Hippocampal formation (tissue), 2 donors: Measurements from ENCODE around the gene CPNE5.
A peak's percentile ranks its signal among the peaks of the same experiment; 100 is the strongest.

Source experiments
- DNase-seq, 2 donors: peaks; one replicate each; lab custom pipeline; 2025; lab: John Stamatoyannopoulos, UW

CPNE5 gene

DNA sequence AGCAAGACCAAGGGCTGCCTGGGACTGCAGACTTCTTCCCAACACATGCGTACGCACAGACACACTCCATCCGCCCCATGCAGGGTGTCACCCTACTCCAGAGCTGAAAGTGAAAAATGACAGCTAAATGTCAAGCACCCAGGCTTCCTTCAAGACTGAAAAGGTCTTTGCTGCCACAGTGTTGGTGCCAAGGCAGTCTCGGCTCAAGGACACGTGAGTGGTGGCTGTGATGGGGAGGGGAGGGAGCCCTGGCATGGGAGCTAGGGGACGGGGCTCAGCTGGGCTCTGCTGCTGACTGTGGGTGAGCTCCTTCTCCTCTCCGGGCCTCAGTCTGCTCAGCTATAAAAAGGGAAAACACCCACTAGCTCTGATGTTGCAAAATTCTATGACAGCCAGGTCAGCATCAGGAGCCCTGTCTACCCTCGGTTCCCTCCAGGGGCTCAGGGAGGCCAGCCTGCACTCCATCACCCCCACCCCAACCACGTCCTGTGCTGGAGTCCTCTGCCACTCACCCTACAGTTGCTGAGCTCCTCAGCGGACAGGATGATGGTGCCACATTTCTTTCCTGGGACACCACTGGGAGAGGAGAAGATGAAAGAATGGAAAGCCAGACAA is 47.6 kb downstream of the CPNE5 start:
- DNase-seq, result no peak

DNA sequence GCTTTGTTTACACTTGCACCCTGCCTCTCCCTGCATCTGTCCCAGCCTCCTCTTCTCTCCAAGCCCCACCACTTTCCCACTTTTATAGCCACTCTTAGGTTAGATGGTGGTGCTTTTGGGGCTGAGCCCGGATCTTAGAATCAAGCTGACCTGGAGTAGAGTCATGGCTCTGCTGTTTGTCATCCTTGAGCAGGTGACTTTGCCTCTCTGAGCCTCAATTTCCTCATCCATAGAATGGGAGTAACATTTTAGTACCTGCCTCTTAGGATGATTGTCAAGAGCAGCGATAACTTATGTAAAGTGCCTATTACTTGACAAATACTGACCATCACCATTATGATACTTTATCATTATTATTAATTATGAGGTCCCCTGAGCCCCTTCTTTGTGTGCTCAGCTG is 48.2 kb downstream of the CPNE5 start:
- DNase-seq, result no peak

DNA sequence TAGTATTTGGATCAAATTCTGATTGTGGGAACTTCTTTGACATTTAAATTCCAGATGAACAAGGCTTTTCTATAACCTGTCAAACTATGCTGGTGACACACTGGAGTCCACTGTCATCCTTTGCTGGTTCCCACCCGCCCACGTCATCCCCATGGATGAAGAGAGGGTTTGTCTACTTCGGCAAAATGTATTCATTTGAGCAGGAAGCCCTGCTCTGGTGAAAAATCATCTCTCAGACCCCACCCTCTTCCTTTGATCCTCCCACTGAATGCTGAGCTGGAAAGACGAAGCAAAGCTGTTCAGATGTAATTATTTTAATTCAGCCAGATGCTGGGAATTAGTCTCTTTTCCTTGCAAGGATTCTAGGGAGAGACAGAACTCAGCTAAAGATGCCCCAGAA is 50.5 kb downstream of the CPNE5 start:
- no peak for DNase-seq

DNA sequence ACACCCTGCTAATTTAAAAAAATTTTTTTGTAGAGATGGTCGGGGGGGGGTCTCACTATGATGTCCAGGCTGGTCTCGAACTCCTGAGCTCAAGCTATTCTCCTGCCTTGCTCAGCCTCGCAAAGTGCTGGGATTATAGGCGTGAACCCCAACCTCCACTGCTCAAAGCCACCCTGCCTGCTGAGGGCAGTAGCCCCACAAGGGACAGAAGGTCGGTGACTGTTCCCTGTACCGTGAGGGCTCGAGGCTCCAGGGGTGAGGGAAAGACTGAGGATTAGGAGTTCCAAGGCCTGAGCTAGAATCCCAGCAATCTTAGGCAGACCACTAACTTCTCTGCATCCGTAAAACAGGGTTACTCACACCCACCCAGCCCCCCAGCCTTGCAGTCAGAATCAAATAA is 51.1 kb downstream of the CPNE5 start:
- no peak for DNase-seq

DNA sequence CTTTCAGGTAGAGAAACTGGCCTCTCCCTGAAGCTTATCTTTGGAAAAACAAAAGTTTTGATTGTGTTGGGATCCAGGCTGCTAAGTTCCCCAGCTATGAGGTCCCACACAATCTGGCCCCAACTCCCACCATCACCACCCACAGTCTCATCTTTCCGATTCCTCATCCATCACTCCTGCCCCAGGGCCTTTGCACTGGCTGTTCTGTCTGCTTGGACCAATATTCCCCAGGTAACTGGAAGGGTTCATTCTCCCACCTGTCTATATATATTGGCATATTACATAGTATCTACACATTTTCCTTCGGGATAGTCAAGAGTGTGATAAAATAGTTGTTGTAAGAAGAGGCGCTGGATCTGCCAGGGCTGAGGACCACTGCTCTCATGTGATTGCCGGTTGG is 52.0 kb downstream of the CPNE5 start:
- DNase-seq, result no peak

DNA sequence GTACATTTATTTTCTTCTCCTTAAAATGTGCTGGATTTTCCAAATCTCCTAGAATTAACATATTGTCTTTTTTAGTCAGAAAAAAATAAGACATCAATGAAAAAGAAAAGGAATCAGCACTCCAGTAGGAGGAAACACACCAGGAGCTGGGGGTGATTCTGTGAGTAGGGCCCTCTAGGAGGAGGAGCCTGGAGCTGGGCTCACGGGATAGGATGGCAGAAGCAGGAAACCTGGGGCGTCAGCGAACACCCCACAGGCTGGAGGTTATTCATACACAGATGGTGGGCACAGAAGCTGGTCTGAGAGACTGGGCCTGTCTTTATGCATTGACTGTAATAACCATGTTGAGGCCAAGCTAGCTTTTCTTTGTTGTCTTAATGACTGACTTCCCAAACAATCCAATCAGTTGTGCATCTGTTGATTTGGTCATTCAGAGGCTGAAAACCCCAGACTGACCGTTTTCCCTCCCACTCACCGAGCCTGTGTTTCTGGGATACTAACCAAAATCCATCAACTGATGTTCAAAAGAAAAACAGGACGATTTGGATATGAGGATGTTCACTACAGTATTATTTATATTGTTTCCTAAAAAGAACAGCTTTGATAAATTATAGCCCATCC is 53.1 kb downstream of the CPNE5 start:
- DNase-seq, result no peak

DNA sequence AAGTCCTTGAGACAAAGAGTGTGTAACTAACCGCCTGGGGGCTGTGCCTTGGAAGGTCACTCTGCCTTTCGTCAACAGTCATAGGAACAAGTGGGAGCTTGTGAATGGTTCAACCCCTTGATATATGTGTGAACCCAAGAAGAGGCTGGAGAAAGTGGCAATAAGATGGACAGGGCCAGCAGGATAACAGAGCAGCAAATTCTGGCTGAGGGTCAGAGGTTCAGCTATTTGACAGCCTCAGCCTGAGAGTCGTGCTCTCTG is 54.9 kb downstream of the CPNE5 start:
- no peak for DNase-seq

DNA sequence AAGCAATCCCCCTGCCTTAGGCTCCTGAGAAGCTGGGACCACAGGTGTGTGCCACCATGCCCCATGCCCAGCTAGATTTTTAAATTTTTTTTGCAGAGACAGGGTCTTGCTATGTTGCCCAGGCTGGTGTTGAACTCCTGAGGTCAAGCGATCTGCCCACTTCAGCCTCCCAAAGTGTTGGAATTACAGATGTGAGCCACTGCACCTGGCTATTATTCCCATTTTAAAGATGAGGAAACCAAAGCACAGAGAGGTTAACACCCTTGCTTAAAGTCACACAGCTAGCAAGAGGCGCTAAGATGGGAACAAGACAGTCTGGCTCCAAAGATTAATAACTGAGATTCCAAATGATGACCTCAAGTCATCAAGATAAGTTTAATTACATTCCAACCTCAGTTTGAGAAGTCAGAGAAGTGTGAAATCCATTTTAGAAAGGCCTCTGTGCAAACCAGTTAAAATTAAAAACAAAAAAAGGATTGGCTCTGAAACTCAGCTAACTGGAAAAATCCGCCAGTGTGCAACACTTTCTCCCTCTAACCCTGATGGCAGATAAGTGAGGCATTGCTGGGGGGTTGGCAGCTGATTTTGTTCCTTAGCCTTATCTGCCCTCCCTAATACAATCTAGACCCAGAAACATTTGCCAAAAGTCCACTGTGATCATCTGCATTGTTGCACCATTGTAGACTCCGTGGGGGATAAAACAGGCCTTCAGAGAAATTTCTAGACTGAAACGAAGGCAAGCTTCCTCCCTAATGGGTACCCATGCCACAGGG is 55.5 kb downstream of the CPNE5 start:
- no peak for DNase-seq

DNA sequence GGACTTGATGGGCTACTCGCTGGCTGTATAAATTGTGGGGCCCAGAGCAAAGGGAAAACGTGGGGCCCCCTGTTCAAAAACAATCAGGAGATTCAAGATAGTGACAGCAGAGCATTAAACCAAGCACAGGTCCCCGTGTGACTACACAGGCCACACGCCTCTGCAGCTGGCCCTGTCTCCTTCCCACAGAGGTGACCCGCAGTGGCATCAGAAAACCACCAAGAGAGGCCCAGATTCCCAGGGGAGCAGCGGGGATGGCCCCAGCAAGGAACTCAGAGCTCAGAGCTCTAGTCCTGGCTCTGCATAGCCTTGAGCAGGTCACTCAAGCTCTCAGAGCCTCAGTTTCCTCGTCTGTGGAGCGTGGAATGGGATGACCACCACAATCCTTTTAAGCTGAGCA is 57.6 kb downstream of the CPNE5 start:
- DNase-seq, result no peak

DNA sequence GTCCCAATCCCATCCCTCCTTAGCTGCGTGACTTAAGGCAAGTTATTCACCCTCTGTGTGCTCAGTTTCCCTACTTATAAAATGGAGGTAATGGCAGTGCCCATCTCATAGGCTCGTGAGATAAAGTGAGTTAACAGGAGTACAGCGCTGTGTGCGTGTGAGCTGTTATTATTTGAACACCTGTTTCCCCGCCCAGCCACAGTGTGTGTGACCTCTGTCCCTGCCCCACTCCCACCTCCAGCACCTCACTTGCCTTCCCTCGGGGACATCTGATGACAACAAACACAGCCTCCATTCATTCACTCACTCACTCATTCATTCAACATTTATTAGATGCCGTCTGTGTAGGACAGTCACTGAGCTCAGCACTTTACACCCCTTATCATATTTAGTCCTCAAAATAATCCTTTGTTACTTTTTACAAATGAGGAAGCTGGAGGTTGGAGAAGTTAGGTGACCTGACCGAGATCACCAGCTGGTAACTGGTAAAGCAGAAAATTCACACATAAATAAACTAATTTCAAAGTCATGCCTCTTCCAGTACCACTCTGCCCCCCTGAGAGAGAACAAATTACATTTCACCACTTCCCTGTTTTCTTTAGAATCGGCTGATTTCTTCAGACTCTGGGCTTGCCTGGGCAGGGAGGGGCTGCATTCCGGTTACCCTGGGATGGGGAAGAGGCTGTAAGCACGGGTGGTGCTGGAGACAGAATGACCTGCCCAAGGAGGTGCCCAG is 58.6 kb downstream of the CPNE5 start:
- DNase-seq, result no peak

DNA sequence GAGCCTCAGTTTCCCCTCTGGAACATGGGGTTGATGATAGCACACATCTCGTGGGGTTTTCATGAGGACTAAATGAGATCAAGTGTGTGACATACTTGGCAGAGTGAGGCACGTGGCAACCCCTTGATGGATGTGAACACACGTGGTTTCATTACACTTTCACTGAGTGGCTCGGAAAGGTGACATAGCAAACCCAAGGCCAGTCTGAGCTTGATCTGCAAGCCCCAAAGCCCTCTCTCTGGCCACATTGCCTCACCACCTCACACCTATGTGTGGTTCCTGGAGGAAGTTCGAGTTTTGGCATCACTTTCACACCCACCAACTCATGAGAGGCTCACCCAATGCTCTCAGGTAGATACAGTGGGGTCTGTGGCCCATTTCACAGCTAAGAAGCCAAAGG is 60.0 kb downstream of the CPNE5 start:
- no peak for DNase-seq

DNA sequence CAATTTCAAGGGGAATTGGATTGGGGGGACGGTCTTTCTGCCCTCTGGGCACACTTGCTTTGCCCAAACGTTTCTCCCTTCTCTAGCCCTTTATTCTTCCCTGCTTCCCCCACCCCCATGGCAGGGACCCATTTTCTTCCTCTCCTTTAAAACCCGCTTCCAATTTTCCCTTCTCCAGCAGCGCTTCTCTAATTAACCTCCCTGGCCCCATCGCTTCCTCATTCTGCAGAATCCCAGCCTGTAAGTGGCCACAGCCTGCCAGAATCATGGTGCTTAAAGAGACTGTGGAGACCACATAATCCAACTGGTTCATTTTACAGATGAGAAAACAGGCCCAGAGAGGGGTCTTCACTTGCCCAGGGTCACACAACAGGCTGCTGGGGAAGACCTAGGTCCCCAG is 61.4 kb downstream of the CPNE5 start:
- no peak for DNase-seq

DNA sequence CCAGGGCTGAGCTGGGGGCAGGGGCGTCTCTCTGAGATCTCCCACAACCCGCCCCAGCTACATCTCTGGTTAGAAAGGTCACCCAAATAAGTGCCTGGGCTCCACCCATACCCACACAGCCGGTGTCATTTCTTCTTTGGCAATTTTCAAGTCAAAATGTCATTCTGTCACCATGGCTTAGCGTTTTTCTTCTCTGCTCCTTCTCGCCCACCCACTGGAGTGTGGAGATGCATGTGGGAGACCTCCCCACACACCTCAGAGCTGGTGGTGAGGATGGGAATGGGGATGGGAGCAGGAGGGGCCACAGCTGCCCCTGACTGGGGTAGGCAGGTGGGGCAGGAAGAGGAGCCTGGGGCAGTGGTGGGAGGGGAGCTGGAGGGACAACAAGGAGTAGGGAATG is 63.1 kb downstream of the CPNE5 start:
- DNase-seq, result no peak

DNA sequence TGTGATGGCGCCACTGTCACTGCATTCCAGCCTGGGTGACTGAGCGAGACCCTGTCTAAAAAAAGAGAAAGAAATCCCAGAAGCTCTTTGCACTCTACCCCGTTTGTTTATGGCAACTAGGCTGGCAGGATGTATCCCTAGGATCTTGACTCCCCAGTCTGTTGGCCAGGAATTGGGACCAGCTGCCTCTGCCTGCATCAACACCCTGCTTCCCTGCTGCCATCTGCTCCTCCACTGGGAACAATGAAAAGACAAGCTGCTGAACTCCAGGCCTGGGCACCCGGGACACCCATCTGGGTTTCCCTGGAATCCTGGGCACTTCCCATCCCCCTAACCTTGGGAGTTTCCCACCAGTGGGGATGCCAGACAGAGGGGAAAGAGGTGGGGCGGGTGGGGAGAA is 64.9 kb downstream of the CPNE5 start:
- no peak for DNase-seq

DNA sequence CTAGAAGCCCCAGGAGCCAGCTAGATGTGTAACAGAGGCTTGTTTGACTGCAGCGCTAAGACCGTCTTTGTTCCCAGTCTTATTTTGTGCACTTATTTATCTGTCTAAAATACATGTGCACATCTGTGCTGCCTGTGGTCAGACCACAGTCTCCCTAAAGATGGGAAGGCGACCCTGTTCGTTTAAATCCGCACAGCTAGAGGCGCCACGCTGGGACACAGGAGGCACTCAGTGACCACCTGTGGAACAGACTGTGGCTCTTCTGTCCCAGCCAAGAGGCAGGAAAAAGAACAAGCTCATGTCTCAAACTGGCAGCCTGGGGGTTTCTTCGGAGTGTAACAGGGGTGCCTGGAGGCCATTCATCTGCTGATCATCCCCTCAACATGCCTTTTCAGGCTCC is 66.8 kb downstream of the CPNE5 start:
- no peak for DNase-seq

DNA sequence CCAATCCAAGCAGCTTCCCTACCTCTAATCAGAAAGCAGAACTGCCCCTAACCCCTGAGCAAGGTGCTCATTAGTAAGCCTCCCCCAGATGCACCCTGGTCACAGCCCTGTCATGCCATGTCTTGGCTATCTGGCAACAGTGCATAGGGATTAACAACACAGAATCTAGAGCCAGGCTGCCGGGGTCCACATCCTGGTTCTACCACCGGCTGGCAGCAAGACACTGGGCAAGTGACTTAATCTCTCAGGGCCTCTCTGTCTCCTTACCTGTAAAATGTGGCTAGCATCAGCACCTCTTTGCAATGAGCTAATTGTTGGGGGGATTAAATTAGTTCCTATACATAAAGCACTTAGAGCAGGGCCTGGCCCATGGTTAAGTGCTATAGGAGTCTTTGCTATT is 68.1 kb downstream of the CPNE5 start:
- no peak for DNase-seq

DNA sequence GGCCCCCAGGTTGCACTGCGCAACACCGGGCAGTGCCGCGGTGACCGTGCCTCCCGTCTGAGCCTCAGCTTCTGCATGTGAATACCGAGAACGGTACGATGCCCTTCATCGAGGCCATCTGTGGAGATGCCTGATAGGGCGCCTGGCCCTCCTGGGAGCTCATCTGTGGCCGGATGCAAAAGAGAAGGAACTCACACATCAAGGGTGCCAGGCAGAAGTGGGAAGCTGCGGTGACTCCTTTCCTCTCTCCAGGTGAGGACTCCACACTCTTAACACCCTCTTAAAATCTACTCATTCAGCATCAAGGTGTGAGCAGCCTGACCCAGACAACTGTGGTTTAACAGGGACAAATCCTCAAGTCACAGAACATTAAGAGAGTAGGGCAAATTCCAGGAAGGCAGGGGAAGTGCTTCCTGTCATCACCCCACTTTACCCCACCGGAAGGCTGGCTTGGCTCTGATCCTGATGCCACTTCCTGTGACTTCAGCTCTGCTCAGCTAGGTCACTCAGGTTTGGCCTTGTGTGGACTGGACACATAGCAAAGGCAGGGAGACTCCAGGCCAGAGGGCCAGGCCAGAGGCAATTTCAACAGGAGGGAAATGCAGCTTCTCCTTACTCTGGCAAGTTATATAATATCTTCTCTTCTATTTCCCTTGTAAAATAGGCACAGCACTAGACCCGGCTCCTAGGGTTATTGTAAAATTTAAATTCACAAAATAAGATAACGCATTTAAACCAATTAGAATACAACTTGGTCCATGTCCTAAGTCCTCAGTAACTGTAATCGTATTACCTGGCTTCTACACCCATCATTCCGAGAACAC is 69.4 kb downstream of the CPNE5 start:
- no peak for DNase-seq

DNA sequence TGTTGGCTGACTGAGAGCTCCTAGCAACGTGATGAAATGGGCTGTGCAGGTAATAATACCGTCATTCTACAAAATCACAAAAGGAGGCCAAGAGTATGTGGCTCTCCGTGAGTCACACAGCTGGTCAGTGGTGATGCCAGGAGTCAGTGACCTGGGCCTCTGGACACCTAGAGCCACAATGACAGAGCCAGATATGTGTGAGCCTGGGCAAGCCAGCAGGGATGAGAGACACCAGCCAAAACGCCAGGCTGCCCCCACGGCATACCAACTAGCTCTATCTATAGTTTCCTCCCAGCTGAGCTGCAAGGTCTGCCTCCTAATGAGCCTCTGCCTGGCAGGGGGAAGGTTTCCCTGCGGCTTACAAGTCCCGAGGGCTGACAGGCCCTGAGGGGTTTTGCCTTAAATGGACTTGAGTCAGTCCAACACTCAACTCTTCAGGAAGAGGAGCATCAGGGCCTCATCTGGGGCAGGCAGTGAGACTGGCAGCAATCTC is 70.0 kb downstream of the CPNE5 start:
- no peak for DNase-seq

DNA sequence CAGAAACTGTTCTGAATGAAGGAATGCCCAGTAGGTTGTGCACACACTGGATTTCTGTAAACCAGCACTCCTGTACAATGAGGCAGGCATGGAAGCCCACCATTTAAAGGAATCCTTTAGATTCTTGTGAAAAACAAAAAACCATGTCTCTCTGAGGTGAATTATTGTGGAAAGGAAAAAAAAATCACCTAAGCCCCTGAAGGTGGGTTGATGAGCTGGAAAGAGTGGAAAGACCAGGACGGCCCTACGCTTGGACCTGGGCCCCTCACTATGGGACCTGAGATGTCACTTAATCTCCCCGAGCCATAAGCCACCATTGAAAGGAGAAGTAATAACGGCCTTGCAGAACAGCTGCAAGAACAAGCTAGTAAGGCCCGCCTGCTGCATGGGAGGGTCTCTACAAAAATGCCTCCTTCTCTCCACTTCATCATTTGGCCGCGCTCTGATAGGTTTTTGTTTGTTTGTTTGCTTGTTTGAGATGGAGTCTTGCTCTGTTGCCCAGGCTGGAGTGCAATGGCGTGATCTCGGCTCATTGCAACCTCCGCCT is 72.8 kb downstream of the CPNE5 start:
- DNase-seq, result no peak

DNA sequence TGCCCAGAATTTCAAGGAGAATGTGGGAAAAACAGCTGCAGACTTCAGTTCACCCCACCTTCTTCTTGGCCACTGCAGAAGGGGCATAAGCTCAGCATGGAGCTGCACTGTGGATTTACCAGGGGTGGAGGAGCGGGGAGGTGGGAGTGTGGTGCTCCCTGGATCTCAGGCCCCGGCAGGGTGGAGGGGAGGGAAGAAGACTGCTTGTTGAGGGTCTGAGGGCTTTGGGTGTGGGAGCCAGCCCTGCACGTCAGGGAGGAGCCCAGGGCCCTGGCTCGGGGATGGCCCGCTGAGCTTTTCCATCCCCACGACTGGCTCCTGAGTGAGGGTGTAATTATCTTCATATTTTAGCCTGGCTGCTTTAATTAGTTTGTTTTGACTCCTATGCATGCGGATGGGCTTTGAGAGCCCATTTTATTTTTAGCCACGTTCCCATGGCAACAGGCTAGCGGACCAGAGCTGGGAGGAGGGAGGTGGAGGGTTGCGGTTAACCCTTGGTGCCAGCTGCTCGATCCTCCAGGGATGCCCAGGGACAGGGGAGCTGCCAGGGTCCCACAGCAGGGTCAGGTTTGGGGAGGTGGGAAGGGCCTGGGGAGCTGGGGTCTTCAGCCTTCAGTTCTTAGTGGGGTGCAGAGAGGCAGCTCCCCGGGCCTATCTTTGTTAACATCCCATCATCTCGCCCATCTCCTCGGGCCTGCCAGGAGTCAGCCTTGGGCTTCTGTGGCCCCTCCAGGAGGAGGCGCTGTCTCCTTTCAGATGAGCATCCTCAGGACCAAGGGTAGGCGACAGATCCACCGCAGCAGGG is 73.4 kb downstream of the CPNE5 start:
- DNase-seq, result peak; percentile 82 to 84

DNA sequence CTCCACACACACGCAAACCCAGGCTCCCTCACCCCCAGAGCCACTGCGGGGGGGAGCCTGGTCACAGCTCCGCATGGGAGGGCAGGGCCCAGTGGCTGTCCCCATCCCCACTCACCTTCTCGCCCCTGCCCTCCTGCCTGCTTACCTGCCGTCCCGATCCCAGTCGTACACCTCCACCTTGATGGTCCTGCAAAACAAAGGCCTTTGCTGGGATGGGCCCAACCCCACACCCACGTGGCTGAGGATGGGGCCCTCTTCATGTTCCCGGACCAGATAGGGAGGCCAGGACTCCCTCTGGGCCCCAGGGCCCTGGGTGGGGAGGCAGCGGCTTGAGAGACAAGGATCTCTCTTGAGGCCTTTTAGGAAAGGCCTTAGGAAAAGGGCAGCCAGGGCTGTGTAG is 74.1 kb downstream of the CPNE5 start:
- no peak for DNase-seq
